Activated CD8-positive, alpha-beta T cell treated with anti-CD3 and anti-CD28 coated beads for 36 hours (primary cell): ENCODE data around the gene NAALADL2. TPM values are rescaled to one million over a fixed set of nuclear protein-coding genes. Genes with fewer than 3 reads are reported as not detected.
"Not testable (repeated sequence)": the region's sequence is repeated elsewhere in the genome, so short reads cannot be mapped to it uniquely, and the experiment has no call there.

Experiments
- ATAC-seq: fragments of 200-7000 bp; cut with Tn5 transposase; one replicate; pipeline ENCODE4 v1.10.0; 2021; ENCODE audit warnings: mild to moderate bottlenecking, moderate library complexity
- CTCF ChIA-PET: fragments of 350-600 bp; sonication (Branson Sonifier 250); formaldehyde crosslinking; loops from one replicate; lab custom pipeline; 2021; ENCODE audit warnings: antibody characterized with exemption; lab: Charles Lee
- POLR2A ChIA-PET: fragments of 350-600 bp; sonication (Branson Sonifier 250); formaldehyde crosslinking; loops from one replicate; lab custom pipeline; 2021; ENCODE audit warnings: antibody characterized with exemption; lab: Charles Lee
- DNase-seq: peaks from one replicate; pipeline ENCODE4 v3.0.0-alpha.2; 2020
- H3K27ac Mint-ChIP-seq: one replicate; pipeline ENCODE4 v1.8.0; 2021; ENCODE audit warnings: mild to moderate bottlenecking, mixed read lengths
- H3K27me3 Mint-ChIP-seq: one replicate; pipeline ENCODE4 v1.8.0; 2021; ENCODE audit warnings: mixed read lengths
- H3K36me3 Mint-ChIP-seq: one replicate; pipeline ENCODE4 v1.8.0; 2021; ENCODE audit warnings: low read depth, mixed read lengths
- H3K4me1 Mint-ChIP-seq: one replicate; pipeline ENCODE4 v1.8.0; 2021; ENCODE audit warnings: low read depth, mixed read lengths
- H3K4me3 Mint-ChIP-seq: one replicate; pipeline ENCODE4 v1.8.0; 2021; ENCODE audit warnings: mild to moderate bottlenecking, moderate library complexity, mixed read lengths
- H3K9me3 Mint-ChIP-seq: one replicate; pipeline ENCODE4 v1.8.0; 2021; ENCODE audit warnings: mixed read lengths
- intact Hi-C: fragments of 100-400 bp; cut with micrococcal nuclease; formaldehyde crosslinking; loops from one replicate; pipeline ENCODE4 v1.10.0; 2022
- total RNA-seq, 2 experiments: library from RNA; stranded (reverse); gene quantifications; one replicate each; pipeline ENCODE4 v1.2.3, GENCODE V29; 2021
- TF ChIP-seq, protein P1 (sequence below): fragments of 200-600 bp; IDR thresholded peaks from one replicate; pipeline ENCODE4 v1.8.0; 2022; ENCODE audit warnings: antibody characterized with exemption, mild to moderate bottlenecking

NAALADL2 gene
- total RNA-seq, 2 experiments from 2014 or later = 0.60 TPM; not detected in 1

DNA sequence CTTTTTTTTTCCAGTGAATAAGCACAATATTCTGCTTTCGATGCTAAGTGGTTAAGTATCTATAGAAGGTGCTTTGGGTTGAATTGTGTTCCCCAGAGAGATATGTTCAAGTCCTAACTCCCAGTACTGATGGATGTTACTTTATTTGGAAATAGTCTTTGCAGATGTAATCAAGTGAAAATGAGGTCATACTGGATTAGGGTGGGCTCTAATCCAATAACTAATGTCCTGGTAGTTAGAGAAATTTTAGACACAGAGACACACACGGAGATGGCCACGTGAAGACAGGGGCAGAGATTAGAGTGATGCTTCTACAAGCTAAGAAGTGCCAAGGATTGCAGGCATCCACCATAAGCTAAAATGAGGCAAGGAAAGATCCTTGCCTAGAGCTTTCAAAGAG is 662.3 kb downstream of the NAALADL2 start:
- no peak overlapping the region for H3K27ac Mint-ChIP-seq
- no peak overlapping the region for H3K4me3 Mint-ChIP-seq
- ATAC-seq (no peak), DNase-seq (no peak)
- no peaks in the 10 kb centered on the region for H3K4me1 Mint-ChIP-seq
- intact Hi-C loops = no loop called here
- H3K36me3 Mint-ChIP-seq = no peaks in the 10 kb centered on the region
- H3K9me3 Mint-ChIP-seq = peaks cover 1% of the 10 kb centered on the region
- TF ChIP-seq, protein P1, sequence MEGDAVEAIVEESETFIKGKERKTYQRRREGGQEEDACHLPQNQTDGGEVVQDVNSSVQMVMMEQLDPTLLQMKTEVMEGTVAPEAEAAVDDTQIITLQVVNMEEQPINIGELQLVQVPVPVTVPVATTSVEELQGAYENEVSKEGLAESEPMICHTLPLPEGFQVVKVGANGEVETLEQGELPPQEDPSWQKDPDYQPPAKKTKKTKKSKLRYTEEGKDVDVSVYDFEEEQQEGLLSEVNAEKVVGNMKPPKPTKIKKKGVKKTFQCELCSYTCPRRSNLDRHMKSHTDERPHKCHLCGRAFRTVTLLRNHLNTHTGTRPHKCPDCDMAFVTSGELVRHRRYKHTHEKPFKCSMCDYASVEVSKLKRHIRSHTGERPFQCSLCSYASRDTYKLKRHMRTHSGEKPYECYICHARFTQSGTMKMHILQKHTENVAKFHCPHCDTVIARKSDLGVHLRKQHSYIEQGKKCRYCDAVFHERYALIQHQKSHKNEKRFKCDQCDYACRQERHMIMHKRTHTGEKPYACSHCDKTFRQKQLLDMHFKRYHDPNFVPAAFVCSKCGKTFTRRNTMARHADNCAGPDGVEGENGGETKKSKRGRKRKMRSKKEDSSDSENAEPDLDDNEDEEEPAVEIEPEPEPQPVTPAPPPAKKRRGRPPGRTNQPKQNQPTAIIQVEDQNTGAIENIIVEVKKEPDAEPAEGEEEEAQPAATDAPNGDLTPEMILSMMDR = no peak
- ChIA-PET POLR2A (no interaction called here), CTCF (no interaction called here)
- H3K27me3 Mint-ChIP-seq = no peaks in the 10 kb centered on the region

DNA sequence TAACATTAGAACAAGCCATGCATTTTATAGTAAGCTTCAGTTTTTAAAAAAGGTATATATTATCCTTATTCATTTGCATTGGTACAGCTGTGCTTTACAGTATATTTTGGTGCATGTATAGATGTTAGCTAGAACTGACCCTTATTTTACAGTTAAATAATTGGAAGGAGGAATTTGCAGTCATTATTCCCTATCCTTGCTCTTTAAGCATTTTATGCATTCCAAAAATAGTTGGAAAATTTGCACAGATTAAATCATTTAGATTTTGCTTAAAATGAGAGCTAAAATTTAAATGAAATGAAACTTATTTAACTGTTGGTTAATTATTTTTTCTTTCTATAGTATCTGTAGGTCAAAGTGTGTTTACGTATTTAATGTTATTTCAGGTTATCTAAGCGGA is 667.1 kb downstream of the NAALADL2 start:
- ChIA-PET CTCF (no interaction called here), POLR2A (no interaction called here)
- intact Hi-C loops = no loop called here
- ATAC-seq (no peak), DNase-seq (no peak)
- H3K4me1 Mint-ChIP-seq = peaks cover 5% of the 10 kb centered on the region
- H3K4me3 Mint-ChIP-seq = peak overlapping the region; percentile 35
- no peak overlapping the region for H3K27ac Mint-ChIP-seq
- peaks cover 4% of the 10 kb centered on the region for H3K9me3 Mint-ChIP-seq
- H3K27me3 Mint-ChIP-seq = no peaks in the 10 kb centered on the region
- no peaks in the 10 kb centered on the region for H3K36me3 Mint-ChIP-seq
- TF ChIP-seq, protein P1 = no peak

DNA sequence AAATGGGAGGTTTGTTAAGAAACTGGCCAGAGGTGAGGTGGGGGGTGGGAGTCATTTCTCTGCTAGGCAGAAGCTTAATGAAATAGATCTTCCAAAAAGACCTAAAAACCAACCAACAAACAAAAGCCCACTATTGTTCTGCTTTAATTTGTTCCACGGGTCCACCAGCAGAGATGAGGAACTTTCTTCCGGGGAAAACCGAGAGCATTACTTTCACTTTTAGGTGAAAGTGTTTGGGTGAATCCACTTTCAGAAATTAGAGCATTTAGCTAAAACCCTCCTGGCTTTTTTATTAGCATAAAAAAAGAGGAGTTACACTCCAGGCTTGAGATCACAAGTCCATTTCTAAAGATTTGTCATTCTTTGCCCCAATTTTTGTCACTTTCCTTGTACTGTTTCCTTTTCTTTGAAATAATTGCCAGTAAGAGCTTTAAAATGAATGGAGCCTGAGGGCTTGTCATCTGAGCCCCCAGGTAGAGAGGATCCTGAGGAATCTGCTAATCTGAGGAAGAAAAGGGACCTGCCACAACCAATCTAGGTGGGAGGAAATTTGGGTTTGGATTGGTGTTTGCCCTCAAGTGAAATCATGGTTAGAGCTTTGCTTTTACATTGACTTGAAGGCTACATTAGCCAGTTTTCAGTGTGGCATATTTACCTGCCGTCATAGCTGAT is 667.6 kb downstream of the NAALADL2 start:
- H3K4me1 Mint-ChIP-seq = peaks cover 5% of the 10 kb centered on the region
- peaks cover 4% of the 10 kb centered on the region for H3K9me3 Mint-ChIP-seq
- no peak for DNase-seq
- H3K4me3 Mint-ChIP-seq = peak overlapping the region; percentile 35
- no peak for ATAC-seq
- no peaks in the 10 kb centered on the region for H3K36me3 Mint-ChIP-seq
- H3K27ac Mint-ChIP-seq = no peak overlapping the region
- TF ChIP-seq, protein P1 = no peak
- no peaks in the 10 kb centered on the region for H3K27me3 Mint-ChIP-seq
- CTCF ChIA-PET = no interaction called here
- intact Hi-C loops = no loop called here
- POLR2A ChIA-PET = no interaction called here

DNA sequence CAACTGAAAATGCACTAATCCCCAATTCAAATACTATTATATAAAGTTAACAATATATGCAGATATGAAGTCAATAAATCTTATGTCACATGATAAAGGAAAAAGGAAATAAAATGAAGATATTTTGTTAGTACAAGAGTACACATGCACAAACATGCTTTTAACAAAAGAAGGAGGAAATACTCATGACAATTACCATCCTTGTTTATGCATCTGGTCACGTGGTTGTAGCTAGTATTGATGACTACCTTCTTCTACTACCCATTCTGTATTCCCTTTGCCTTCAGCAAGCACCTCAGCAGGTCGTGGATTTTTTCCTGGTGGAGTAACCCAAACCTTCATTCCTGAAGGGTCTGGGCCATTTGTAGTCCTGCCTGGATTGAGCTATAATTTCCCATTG is 669.6 kb downstream of the NAALADL2 start:
- H3K9me3 Mint-ChIP-seq, intact Hi-C loops, H3K4me3 Mint-ChIP-seq, H3K36me3 Mint-ChIP-seq, DNase-seq, H3K4me1 Mint-ChIP-seq, H3K27ac Mint-ChIP-seq, CTCF ChIA-PET, POLR2A ChIA-PET, ATAC-seq, H3K27me3 Mint-ChIP-seq: not testable (repeated sequence)

DNA sequence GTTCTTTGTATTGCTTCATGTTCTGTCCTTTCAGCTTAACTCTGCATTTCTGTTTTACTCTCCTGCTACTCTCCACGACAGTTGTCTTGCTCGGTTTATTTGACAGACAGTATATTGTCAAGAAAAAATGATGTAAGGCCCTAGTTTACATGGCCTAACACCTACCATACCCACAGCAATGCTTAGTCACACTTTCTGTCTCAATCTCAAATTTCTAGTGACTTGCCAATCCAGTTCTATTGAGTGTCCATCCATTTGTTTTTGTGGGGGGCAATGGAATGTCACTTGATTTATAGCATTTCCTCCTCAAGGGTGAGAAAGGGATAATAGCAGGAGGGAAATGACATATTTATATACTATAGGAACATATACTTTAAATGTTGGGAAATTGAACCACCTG is 676.2 kb downstream of the NAALADL2 start:
- ATAC-seq (no peak), DNase-seq (no peak)
- H3K4me3 Mint-ChIP-seq = no peak overlapping the region
- no peaks in the 10 kb centered on the region for H3K9me3 Mint-ChIP-seq
- H3K36me3 Mint-ChIP-seq = no peaks in the 10 kb centered on the region
- H3K27me3 Mint-ChIP-seq = no peaks in the 10 kb centered on the region
- CTCF ChIA-PET = no interaction called here
- POLR2A ChIA-PET = no interaction called here
- TF ChIP-seq, protein P1 = no peak
- no peaks in the 10 kb centered on the region for H3K4me1 Mint-ChIP-seq
- intact Hi-C loops = no loop called here
- no peak overlapping the region for H3K27ac Mint-ChIP-seq
